Uterus (tissue), 2 donors: Measurements from ENCODE around the gene HOXB4.

ENCODE experiments used
- CTCF ChIP-seq, 4 experiments: fragments of 200-600 bp in 2 of 4; fragments of 450-650 bp in 2 of 4; sonication (generic) in 2 of 4; IDR thresholded peaks; one replicate each; pipeline ENCODE4 v1.5.1; 2016 to 2019; ENCODE audit warnings: antibody characterized with exemption in 4 of 4, mild to moderate bottlenecking in 2 of 4, moderate library complexity in 1 of 4
- POLR2A ChIP-seq, 2 donors: fragments of 450-650 bp; IDR thresholded peaks; one replicate each; pipeline ENCODE4 v1.6.1; 2016; ENCODE audit warnings: antibody characterized with exemption in 2 of 2, mild to moderate bottlenecking in 1 of 2, moderate library complexity in 1 of 2

GRCh38 chr17:48553826-48554225, 24.3 kb downstream of the HOXB4 start:
- TF ChIP-seq CTCF (IDR thresholded peaks at IDR 0.05) (no peak), POLR2A (IDR thresholded peaks at IDR 0.05) (no peak)
